WERI-Rb-1 (cell line): Measurements from ENCODE around the gene BBOX1.

Experiments
- DNase-seq: peaks from one replicate; pipeline ENCODE4 v3.0.0-alpha.2; 2020
- H3K27ac ChIP-seq: fragments of 250-450 bp; sonication (Bioruptor Pico); 2 replicates; pipeline ENCODE4 v1.5.1; 2020; ENCODE audit warnings: mild to moderate bottlenecking, moderate library complexity
- H3K27me3 ChIP-seq: fragments of 250-450 bp; sonication (Bioruptor Pico); 2 replicates; pipeline ENCODE4 v1.5.1; 2021; ENCODE audit warnings: mild to moderate bottlenecking, low read depth, moderate library complexity; ENCODE audit not compliant: insufficient read depth, severe bottlenecking
- H3K36me3 ChIP-seq: fragments of 250-450 bp; sonication (Bioruptor Pico); 2 replicates; pipeline ENCODE4 v1.5.1; 2020; ENCODE audit warnings: mild to moderate bottlenecking, moderate library complexity
- H3K4me3 ChIP-seq: 2 replicates; pipeline ENCODE4 v1.5.1; 2011; ENCODE audit warnings: low read depth, mild to moderate bottlenecking, control low read depth, low read length
- H3K9me3 ChIP-seq: fragments of 250-450 bp; sonication (Bioruptor Pico); 2 replicates; pipeline ENCODE4 v1.5.1; 2021; ENCODE audit warnings: mild to moderate bottlenecking, moderate library complexity; ENCODE audit not compliant: severe bottlenecking
- CTCF ChIP-seq: IDR thresholded peaks from 2 replicates; pipeline ENCODE4 v1.5.1; 2011; ENCODE audit warnings: low read depth, mild to moderate bottlenecking, control low read depth, inconsistent platforms, low read length

BBOX1 gene

GRCh38 chr11:27040302-27041115 lies at the start of gene BBOX1:
Gene BBOX1, plus strand, starts transcription at chr11:27040815. Its CDS starts 14,616 bp downstream, at chr11:27055431.
- Histone ChIP-seq H3K36me3 (no peaks in the 10 kb centered on the region), H3K27ac (no peak within 1 kb of the TSS), H3K27me3 (no peaks in the 10 kb centered on the region), H3K4me3 (no peak within 1 kb of the TSS), H3K9me3 (no peaks in the 10 kb centered on the region)
- TF ChIP-seq CTCF = no peak
- no peak for DNase-seq

GRCh38 chr11:26992031-26992541 lies 48.5 kb upstream of the BBOX1 start:
- Histone ChIP-seq H3K27ac (no peak overlapping the region), H3K27me3 (peaks cover 28% of the 10 kb centered on the region), H3K4me3 (no peak overlapping the region), H3K36me3 (no peaks in the 10 kb centered on the region), H3K9me3 (no peaks in the 10 kb centered on the region)
- DNase-seq = no peak
- TF ChIP-seq CTCF = no peak

- Histone ChIP-seq H3K4me3 (no peak within 1 kb of the TSS), H3K9me3 (no peaks in the 10 kb centered on the region), H3K27me3 (peaks cover 31% of the 10 kb centered on the region), H3K27ac (no peak within 1 kb of the TSS), H3K36me3 (no peaks in the 10 kb centered on the region)
- TF ChIP-seq CTCF = no peak
- DNase-seq = no peak
These were observed 46.6 kb upstream of the BBOX1 start, which contains the start of gene FIBIN for GRCh38 chr11:26993965-26994457. Gene FIBIN, plus strand, starts transcription at chr11:26994112. Its CDS starts 415 bp downstream, at chr11:26994527.

- H3K27ac ChIP-seq = no peak overlapping the region
- H3K27me3 ChIP-seq = peaks cover 31% of the 10 kb centered on the region
- H3K9me3 ChIP-seq = no peaks in the 10 kb centered on the region
- no peak for TF ChIP-seq CTCF
- DNase-seq = no peak
- no peaks in the 10 kb centered on the region for H3K36me3 ChIP-seq
- no peak overlapping the region for H3K4me3 ChIP-seq
These were observed 46.0 kb upstream of the BBOX1 start for GRCh38 chr11:26994631-26995095.

- TF ChIP-seq CTCF = no peak
- H3K27me3 ChIP-seq = peaks cover 27% of the 10 kb centered on the region
- DNase-seq = no peak
- H3K9me3 ChIP-seq = no peaks in the 10 kb centered on the region
- no peaks in the 10 kb centered on the region for H3K36me3 ChIP-seq
- H3K4me3 ChIP-seq = no peak overlapping the region
- no peak overlapping the region for H3K27ac ChIP-seq
These were observed 44.7 kb upstream of the BBOX1 start for GRCh38 chr11:26995701-26996460.
